COLO668 (cell line): ENCODE results near the gene OR2F1.

Source experiments
- DNase-seq: peaks from one replicate; lab custom pipeline; 2025; ENCODE audit not compliant: unreplicated experiment; lab: John Stamatoyannopoulos, UW

Gene OR2F1

GRCh38 chr7:143953421-143953820, 1.2 kb upstream of the OR2F1 start:
- no peak for DNase-seq

DNA sequence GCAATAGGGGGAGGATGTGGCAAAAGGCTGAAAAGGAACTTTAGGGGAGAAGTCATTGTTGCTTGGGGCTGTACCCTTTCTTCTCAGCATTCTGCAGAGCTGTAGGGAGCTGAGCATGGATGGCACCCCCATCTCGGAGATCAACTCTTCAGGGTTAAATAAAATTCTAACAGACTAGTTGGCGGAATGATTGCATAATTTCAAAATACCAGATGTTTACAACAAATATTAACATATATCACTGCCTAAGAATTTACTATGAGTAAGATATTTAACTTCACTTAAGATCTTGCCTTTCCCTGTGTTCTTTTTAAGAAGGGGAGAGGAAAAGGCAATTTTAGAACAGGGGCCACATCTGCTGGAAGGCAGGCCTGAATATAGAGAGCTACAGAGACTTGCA, 509 bp upstream of the OR2F1 start:
- no peak for DNase-seq

- DNase-seq = no peak
Observed at GRCh38 chr7:143958781-143959180, 4.1 kb downstream of the OR2F1 start.

DNA sequence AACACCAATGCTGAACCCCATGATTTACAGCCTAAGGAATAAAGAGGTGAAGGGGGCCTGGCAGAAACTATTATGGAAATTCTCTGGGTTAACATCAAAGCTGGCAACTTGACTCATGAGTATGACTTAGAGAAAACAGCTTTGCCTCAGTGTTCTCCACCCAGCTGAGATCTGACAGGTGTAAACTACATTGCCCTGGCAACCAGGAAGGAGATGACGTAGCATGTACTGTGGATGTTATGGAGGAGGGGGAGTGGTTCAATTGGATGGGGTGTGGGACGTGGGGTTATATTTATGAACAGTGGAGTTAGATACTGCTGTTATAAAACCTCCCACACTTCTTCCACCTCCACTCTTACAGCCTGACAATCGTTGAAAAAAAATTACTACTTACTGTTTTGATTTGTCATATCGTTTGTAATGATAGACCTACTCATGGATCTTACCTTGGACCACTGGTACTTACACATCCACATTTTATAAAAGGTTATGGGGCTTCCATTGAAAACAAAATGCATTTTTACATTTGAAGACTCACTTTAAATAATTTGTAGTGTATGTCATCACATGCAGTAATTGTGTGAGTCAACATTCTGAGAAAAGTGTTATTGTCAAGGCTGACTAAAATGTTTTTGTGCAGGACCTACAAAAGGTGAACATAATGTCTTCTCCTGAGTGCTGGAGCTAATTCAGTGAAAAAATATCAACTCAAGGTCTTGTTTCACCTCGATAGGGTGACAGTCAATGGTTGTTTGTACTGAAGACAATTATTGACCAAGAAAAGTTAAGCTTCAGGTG, 6.4 kb downstream of the OR2F1 start:
- no peak for DNase-seq

GRCh38 chr7:143965280-143965679, 10.6 kb downstream of the OR2F1 start:
- DNase-seq = no peak

DNA sequence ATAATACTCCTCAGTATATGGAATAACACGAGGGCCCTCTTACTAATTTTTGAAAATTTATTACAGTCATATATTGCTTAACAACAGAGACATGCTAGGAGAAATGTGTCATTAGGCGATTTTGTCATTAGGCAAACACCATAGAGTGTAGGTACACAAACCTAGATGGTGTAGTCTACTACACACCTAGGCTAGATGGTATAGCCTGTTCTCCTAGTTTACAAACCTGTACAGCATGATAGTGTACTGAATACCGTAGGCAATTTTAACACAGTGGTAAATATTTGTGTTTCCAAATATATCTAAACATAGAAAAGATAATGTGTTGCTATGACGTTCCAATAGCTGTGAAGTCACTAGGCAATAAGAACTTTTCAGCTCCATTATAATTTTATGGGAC, 12.8 kb downstream of the OR2F1 start:
- DNase-seq = no peak

DNA sequence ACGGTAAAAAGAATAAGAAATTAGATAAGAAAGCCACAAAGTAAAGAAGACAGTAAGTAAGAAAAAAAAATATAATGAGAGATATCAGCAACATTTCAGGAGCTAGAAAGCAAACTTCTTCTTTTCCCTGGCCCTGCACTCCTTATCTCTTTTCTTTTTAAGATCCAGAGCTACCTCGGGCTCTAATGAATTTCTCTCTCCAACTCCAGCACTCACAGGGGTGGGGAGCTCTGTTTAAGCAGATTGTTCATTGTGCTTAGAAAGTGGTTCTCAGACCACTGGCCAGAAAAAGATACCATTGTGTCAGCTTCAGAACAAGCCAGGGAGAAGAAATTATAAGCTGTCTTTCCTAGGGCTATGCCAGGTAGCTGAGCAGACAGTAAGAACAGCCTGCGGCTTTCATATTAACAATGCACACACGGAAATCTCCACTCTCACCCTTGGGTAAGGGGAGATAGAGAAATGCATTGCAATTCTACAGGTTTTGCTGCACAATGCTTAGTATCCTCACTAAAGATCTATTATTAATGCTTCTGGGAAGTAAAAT, 19.3 kb downstream of the OR2F1 start:
- DNase-seq = no peak

DNA sequence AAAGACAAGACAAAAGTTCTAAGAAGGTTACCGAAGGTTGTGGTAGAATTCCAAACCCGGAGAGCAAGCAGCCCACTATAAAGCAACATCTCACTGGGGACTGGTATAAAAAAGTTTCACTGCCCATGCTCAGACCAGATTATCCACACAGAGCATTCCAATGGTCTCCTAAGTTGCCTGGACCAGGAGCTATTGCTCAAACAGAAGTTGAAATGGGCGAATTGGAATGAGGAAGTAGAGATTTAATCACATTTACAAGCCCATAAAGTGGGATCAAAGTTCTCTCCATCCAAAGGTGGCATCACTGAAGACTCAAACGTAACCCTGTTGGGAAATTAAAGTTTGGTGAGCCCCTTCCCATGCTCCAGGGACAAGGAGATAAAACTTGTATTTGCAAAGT, 19.8 kb downstream of the OR2F1 start:
- no peak for DNase-seq

DNA sequence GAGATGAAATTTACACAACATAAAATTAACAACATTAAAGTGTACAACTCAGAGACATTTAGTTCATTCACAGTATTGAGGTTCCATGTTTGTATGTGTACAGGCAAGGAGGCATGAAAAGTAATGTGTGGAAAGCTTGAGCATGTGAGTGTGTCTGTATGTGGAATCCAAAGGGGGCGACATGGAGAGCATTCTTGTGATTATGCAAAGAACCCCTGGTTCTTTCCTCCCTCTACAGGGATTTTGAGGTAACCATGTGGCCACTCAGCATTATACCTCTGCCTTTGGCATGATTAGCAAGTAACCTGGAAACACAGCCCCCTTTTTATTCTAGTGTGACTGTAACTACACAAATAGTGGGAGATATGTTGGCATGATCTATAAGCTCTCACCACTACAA, 21.0 kb downstream of the OR2F1 start:
- no peak for DNase-seq

- no peak for DNase-seq
Observed at GRCh38 chr7:143978585-143978984, 23.9 kb downstream of the OR2F1 start.

DNA sequence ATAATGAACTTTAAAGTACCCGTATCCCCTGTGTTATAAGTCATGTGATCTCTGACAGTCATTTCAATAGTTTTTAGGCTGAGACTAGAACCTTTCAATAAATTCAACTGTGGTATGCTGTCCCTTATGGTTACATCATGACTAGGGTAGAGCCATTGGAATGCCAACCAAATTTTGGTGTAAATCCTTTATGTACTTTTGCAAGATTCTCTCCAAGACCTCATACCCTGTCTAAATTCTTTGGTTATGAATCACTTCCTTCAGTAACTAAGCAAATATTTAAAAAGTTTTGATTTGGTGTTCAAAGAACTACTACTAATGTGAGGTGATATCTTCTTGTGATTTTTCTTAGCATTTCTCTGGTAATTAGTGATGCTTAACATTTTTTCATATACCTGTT, 24.7 kb downstream of the OR2F1 start:
- no peak for DNase-seq

GRCh38 chr7:143979998-143980397, 25.4 kb downstream of the OR2F1 start:
- DNase-seq = no peak

DNA sequence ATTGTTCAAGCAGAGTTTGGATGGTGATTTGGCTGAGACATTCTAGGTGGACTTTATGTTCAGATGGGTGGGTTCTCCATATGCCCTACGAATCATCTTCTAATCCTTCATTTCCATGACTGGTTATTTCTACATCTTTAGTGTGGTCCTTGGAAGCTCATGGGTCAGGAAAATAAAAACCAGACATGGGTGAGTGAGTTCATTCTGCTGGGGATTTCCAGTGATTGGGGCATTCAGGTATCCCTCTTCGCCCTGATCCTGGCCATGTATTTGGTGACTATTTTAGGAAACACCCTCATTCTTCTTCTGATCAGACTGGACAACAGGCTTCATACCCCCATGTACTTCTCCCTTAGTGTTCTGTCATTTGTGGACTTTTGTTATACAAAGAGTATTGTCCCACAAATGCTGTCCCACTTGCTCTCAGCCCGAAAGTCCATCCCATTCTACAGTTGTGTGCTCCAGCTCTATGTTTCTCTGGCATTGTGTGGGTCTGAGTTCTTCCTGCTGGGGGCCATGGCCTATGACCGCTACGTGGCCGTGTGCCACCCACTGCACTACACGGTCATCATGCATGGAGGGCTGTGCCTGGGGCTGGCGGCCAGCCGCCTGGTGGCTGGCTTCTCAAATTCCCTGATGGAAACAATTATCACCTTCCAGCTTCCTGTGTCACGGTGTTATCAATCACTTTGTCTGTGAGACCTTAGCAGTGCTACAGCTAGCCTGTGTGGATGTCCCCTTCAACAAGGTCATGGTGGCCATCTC, 26.3 kb downstream of the OR2F1 start:
- DNase-seq = no peak

DNA sequence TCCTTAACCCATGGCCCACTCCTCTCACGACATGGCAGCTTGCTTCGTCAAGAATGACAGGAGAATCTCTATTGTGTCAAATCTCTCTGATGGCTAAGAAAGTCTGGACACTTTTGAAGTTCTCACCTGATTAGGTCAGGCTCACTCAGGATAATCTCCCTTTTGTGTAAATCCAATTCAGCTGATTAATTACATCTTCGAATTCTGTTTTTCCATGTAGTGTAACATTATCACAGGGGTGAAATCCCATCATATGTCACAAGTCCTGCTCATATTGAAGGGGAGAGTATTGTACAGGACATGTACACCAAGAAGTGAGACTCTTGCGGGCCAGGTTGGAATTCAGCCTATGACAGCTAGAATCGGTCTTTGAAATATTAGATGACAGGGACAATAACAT, 29.3 kb downstream of the OR2F1 start:
- no peak for DNase-seq

DNA sequence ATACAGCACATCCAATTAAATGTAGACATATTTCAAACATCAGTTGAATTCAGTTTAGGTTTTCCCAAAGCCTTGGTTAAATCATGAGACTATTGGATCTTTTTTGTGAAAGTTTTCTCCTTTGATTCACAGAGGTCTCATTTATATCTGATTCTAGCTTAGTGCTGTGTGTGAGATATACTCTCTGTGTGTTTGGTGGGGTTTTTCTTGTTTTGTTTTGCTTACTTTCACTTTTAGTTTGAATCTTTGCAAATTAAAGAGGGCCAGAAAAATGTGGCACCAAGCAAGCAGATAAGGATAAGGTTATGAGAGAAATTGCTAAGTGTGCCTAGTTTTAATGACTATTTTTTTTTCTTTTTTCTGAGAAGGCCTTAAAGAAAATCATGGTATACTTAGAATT, 32.9 kb downstream of the OR2F1 start:
- DNase-seq = no peak

DNA sequence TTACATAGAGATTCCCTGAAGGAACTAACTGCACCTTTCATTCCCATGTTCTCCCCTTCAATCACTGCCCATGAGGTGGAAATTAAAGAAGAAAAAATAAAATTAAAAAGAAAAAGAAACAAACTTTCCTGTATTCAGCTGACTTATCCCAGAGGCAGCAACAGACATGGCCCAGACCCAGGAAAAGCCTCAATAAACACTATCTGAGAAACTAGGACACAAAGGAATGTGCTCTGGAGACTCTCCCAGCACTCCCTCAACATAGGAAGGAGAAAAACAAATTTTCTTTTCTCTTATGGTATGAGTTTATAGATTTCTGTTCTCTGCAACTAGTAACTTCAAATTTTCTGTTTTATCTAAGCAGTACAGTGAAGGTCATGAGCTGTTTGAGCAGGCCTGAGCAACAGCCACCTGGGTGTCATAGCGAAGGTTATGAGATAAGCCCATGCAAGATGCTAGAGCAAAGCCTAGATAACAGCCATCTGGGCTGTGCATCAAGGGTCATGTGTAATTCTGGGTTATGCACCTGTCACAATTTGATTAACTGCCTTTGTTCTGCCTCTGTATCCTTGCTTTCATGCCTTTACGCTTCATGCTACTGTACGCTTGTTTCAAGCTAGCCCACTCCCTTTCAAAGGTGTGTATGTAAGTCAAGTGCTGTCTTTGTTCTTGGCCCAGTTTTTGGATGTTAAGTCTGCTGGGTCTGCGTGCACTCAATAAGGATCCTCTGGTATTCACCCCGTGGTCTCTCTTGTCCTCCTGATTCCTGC, 34.5 kb downstream of the OR2F1 start:
- DNase-seq = no peak

DNA sequence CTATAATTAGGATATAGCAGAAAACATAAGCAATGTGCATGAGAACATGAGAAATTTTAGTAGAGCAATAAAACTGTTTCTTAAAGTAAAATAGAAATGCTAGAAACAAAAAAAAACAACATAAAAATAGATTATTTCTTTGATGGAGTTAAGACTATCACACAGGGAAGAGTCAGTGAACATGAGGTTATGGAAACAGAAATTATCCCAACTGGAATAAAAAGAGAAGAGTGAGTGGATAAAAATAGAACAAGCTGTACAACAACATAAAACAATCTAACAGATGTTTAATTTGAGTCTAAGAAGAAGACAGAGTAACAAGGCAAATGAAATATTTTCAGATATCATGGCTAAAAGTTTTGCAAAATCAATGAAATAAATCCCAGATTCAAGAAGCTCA, 38.0 kb downstream of the OR2F1 start:
- no peak for DNase-seq

- no peak for DNase-seq
Observed at GRCh38 chr7:143993924-143994323, 39.3 kb downstream of the OR2F1 start.

- DNase-seq = no peak
Observed at GRCh38 chr7:144000020-144000419, 45.4 kb downstream of the OR2F1 start, which contains the start of gene OR6B1. OR6B1 (plus strand) TSS chr7:144000320; CDS start chr7:144003997, 3,677 bp downstream.

- no peak for DNase-seq
Observed at GRCh38 chr7:144001543-144001942, 46.9 kb downstream of the OR2F1 start.

GRCh38 chr7:144004703-144005102, 50.1 kb downstream of the OR2F1 start:
- DNase-seq = no peak
